GM21447 (cell line): ENCODE measurements around the gene MT1B.
"Not testable (repeated sequence)": the region's sequence is repeated elsewhere in the genome, so short reads cannot be mapped to it uniquely, and the experiment has no call there.

Experiments used
- ATAC-seq: cut with Tn5 transposase; IDR thresholded peaks from one replicate; pipeline ENCODE4 v1.9.1; 2021; ENCODE audit not compliant: unreplicated experiment

The MT1B gene

GRCh38 chr16:56665286-56666261 is 13.9 kb downstream of the MT1B start:
- not testable (repeated sequence) for ATAC-seq

- no peak for ATAC-seq
Measured at GRCh38 chr16:56667581-56668571, 16.2 kb downstream of the MT1B start, which contains the start of gene MT1G. Gene MT1G, minus strand, starts transcription at chr16:56668065. Its CDS starts 72 bp downstream, at chr16:56667993.

GRCh38 chr16:56669005-56669839 is 17.5 kb downstream of the MT1B start, which contains the start of gene MT1H:
Gene MT1H, plus strand, starts transcription at chr16:56669814. Its CDS starts 71 bp downstream, at chr16:56669885.
- ATAC-seq: no peak

GRCh38 chr16:56669840-56670619 is 18.3 kb downstream of the MT1B start:
- no peak for ATAC-seq

- ATAC-seq: no peak
Measured at GRCh38 chr16:56670620-56670934, 18.9 kb downstream of the MT1B start.

GRCh38 chr16:56671691-56672090 is 20.0 kb downstream of the MT1B start:
- ATAC-seq: not testable (repeated sequence)

GRCh38 chr16:56672171-56672570 is 20.5 kb downstream of the MT1B start:
- not testable (repeated sequence) for ATAC-seq

- no peak for ATAC-seq
Measured at GRCh38 chr16:56672761-56673536, 21.3 kb downstream of the MT1B start.

- no peak for ATAC-seq
Measured at GRCh38 chr16:56673921-56674320, 22.2 kb downstream of the MT1B start.

- ATAC-seq: not testable (repeated sequence)
Measured at GRCh38 chr16:56674570-56674969, 22.9 kb downstream of the MT1B start.

- ATAC-seq: no peak
Measured at GRCh38 chr16:56675685-56676210, 24.1 kb downstream of the MT1B start.

GRCh38 chr16:56677474-56677873 is 25.8 kb downstream of the MT1B start:
- no peak for ATAC-seq

GRCh38 chr16:56679078-56679730 is 27.5 kb downstream of the MT1B start:
- ATAC-seq: no peak

- ATAC-seq: no peak
Measured at GRCh38 chr16:56679818-56680217, 28.1 kb downstream of the MT1B start.

- peak; percentile 94 for ATAC-seq
Measured at GRCh38 chr16:56681939-56682702, 30.4 kb downstream of the MT1B start, which contains the start of gene MT1X. Gene MT1X, plus strand, starts transcription at chr16:56682470. Its CDS starts 71 bp downstream, at chr16:56682541.

GRCh38 chr16:56682703-56683397 is 31.2 kb downstream of the MT1B start:
- ATAC-seq: peak; percentile 3
